Measurements from ENCODE around the gene GLMN.
"Not testable (repeated sequence)": the region's sequence is repeated elsewhere in the genome, so short reads cannot be mapped to it uniquely, and the experiment has no call there.

The GLMN gene

DNA sequence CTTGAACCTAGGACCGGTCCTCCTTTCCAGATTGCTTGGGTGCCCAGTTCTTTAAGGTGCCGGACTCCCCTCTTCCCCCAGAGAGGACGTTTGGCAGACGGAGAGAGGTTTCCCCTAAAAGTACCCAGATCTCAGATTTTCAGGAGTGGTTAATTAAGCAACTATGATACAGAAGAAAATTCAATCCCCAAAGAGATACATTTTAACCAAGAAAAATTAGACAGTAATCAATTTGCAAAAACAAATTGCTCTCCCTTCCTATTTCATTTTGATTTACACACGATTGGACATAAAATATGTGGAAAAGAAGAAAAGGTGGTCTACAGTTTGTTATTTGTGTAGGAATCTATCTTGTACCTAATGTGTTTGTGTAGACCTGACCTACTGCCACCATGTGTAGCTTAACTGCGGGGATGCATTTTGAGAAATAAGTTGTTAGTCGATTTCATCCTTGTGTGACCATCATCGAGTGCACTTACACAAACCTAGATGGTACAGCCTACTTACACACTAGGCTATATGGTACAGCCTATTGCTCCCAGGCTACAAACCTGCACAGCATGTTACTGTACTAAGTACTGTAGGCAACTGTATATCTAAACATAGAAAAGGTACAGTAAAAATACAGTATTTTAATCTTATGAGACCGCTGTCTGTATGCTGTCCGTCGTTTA, 827 bp upstream of the GLMN start:
- no peak for DNase-seq

DNA sequence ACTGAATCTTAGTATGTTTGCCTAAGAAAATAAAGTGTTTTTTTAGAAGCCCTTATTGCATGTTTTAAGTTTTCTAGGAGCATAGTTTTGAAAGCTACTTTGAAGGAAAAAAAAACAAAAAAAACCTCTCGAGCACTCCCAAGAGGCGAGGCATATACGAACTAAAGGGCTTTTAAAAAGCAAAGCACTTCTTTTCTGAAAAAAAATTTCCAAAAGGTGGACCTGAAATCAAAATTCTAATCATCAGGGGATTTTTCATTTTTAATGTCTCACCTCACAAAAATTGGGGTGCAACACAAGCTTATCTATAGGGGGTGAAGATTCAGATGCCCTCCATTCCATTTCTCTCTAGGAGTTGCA, 594 bp downstream of the GLMN start:
- peak; percentile 11 for DNase-seq

DNA sequence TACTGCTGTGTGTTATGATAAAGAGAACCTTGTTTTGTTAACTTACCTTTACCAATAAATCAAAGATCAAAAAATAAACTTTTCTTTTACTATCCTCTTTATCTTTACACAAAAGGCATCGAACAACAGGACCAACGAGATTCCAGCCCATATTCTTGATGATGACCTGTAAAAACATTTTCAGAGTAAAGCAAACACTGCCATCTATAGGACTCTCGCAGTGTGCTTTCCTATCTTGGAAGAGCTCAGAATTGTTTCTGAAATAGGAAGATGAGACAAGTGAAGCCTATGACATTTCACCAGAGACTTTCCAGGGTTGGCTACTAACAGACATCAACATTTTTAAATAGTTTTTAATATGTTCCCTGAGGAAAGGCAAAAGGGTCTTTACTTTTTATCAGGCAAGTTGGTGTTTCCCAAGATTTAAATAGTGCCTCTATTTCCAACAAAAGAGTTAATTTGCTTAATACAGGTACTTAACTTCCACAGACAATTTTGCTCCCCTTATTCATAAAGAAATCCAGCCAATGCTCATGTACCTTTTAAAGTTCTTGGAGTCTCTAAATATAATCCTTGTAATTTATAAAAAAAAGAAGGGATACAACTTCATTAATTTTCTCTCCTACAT, 7.3 kb downstream of the GLMN start:
- peak; percentile 62 for DNase-seq

DNA sequence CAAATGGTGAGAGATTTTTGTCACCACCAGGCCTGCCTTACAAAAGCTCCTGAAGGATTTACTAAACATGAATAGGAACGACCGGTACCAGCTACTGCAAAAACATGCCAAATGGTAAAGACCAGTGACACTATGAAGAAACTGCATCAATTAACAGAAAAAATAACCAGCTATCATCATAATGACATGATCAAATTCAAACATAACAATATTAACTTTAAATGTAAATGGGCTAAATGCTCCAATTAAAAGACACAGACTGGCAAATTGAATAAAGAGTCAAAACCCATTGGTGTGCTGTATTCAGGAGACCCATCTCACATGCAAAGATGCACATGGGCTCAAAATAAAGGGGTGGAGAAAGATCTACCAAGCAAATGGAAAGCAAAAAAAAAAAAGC, 17.4 kb downstream of the GLMN start:
- not testable (repeated sequence) for DNase-seq

DNA sequence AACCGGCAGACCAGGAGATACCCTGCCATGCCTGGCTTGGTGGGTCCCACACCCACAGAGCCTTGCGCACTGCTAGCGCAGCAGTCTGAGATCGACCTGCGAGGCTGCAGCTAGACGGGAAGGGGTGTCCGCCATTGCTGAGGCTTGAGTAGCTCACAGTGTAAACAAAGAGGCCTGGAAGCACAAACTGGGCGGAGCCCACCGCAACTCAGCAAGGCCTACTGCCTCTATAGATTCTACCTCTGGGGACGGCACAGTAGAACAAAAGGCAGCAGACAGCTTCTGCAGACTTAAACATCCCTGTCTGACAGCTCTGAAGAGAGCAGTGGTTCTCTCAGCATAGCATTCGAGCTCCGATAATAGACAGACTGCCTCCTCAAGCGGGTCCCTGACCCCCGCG, 19.0 kb downstream of the GLMN start:
- DNase-seq = not testable (repeated sequence)

DNA sequence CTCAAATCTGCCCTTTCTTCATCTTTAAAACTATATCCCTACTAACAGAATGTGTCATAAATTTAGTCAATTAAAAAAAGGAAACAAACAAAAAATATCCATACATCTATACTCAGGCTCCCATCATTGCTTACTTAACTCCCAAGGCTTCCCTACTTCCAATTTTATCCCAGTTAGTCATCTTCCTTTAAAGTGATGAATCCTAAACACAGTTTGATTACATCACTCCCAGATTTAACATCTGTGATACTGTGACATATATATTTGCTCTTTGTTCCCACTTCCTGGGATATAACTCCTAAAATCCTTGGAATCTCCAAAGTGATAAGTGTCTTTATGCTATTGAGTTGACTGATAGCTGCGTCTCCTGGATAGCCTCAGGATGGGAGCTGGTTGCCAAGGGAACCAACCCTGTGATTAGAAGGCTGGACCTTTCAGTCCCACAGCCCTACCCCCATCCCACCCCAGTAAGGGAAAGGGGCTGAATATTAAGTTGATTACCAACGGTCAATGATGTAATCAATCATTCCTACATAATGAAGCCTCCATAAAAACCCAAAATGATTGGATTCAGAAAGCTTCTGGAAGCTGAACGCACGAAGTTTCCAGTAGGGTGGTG, 21.6 kb downstream of the GLMN start:
- peak; percentile 83 for DNase-seq

DNA sequence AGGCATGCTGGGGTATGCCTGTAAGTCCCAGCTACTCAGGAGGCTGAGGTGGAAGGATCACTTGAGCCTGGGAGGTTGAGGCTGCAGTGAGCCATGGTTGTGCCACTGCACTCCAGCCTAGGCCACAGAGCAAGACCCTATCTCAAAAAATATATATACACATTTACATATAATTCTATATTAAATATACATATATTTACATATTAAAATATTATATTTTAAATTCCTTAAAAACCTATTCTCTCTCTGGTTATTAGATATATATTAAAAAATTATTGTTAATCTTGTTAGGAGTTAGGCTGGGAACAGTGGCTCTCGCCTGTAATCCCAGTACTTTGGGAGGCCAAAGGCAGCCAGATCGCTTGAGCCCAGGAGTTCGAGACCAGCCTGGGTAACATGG, 22.7 kb downstream of the GLMN start:
- DNase-seq = no peak

DNA sequence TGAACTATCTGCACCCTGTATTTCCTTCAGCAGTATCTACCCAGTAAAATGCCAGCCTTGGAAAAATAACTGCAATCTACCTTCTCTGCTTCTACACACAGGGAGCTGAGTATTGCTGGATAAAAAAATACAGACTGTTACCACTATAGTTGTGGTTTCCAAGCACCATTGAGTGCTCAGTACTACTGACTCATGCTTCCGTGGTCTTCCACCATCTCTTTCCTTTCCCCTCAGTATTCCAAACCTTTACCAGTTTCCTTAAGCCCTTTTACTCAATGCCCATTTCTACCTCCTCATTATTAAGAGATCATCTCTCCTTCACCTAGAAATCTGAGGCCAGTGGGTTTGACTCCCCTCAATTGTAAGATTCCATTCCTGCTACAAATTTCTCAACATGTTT, 23.8 kb downstream of the GLMN start:
- DNase-seq = peak; percentile 15

DNA sequence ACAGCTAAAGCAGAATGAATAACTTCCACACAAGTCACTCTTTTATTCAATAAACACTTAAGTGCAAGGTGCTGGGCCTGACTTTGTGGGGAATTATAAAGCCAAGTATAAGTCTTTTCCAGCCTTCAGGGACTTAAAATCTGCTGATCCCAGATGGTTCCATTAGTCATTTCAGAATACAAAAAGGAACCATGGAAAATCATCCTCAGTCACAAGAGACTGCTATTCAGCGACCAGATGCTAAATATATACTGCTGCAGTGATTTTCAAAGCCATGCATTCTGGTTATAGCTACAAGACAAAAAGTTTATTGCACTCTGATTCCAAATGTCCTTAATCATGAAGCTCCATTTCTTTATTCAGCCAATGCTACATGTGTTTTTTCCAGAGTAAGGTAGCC, 25.7 kb downstream of the GLMN start:
- no peak for DNase-seq

DNA sequence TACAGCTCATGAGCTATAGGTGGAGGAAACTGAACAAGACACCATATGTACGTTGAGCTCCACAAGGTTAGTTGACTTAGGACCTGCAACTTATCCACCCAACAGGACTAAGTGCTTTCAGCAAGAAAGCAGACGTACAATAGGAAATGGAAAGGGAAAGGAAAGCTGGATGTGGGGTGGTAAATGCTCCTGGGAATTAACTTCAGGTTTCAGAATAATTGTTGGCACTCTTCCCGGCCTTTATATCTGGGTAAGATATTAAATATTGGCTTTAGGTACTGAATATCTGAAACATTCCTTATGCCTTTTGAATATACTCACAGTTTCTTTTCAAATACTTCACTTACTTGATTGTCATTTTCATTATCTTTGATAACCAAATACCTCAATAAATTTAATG, 36.3 kb downstream of the GLMN start:
- no peak for DNase-seq

DNA sequence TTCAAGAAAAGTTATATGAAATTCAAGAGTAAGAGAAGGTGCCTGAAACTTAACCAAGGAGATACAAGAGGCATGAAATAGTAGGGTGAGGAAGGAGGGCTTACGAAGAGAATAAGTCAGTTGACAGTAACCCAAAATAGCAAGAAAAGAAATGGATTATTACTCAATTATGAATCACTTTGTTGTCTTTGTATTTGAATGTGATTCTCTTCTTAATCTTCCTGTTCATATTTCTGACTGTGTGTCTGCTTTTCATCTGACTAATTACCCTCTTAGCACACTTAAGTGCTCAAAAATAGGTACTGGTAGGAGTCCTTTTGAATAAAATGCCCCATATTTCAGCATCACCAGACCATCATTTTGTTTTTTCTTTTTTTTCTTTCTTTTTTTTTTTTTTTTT, 39.4 kb downstream of the GLMN start:
- no peak for DNase-seq

DNA sequence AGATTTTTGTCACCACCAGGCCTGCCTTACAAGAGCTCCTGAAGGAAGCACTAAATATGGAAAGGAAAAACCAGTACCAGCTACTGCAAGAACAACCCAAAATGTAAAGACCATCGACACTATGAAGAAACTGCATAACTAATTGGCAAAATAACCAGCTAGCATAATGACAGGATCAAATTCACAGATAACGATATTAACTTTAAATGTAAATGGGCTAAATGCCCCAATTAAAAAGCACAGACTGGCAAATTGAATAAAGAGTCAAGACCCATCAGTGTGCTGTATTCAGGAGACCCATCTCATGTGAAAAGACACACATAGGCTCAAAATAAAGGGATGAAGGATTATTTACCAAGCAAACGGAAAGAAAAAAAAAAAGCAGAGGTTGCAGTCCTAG, 44.1 kb downstream of the GLMN start:
- not testable (repeated sequence) for DNase-seq

DNA sequence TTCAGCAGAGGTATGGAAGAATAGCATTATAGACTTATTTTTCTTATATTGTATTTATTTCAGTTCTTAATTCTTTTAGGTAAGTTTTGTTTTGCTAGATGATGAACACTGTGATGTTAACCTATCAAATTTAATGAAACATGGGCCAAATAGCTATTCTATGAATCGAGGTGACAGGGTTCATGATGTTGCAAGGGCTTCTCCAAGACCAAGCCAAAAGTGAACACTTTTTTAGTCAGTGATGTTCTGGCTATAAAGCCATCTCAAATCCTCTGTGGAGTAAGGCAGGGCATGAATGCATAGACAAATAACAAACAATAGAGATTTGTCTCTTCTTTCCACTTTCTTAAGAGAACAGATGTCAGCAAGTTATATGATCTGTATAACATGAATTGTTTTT, 54.4 kb downstream of the GLMN start:
- no peak for DNase-seq

DNA sequence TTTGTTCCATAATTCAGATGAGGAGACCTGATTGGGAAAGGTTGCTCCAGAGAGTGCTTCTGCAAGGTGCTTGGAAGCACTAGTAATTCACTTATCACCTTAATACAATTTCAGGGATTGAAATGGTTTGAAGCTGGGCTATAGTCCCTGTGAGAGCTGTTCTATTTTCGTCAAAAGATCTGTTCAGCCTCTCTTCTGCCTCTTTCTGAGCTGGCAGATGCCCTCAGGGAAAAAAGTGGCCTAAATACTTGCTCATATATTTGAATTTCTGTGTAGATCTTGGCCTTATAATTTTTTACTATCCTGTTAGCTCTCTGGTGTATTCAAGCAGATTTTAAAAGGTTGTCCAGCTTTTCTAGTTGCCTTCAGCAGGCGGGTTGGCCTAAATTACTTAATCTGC, 58.8 kb downstream of the GLMN start:
- no peak for DNase-seq

DNA sequence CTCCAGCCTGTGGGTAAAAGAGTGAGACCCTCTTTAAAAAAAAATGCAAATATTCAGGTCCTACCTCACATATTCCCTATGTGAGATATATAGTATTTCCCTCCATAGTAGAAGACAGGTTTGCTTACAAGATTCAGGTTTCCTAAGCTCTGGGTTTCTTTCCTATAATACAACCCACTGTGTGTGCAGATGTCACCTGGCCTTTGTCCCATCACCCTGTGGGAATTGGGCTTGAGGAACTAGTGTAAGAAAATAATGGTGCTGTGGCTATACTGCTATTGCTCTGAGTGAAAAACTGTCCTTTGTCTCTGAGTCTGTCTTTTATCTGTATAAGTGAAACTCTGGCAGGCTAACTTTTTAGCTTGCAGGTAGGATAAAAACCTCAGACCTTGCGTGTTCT, 68.1 kb downstream of the GLMN start:
- no peak for DNase-seq

DNA sequence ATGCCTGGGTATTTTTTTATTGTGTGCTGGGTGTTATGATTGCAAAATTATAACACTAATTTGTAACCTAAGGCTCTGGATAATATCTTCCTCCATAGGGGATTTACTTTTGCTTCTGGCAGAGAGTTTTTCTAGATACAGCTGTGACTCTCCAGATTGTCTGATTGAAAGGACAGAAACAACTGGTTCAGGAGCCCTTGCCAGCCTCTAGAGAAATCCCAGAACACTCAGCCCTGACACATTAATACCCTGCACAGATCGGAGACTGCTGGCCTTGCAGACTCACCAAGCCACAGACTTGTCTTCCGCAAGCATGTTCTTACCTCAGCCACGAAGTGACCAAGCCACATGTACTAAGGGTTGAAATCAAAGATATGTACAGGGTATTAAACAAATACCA, 70.4 kb downstream of the GLMN start:
- no peak for DNase-seq

DNA sequence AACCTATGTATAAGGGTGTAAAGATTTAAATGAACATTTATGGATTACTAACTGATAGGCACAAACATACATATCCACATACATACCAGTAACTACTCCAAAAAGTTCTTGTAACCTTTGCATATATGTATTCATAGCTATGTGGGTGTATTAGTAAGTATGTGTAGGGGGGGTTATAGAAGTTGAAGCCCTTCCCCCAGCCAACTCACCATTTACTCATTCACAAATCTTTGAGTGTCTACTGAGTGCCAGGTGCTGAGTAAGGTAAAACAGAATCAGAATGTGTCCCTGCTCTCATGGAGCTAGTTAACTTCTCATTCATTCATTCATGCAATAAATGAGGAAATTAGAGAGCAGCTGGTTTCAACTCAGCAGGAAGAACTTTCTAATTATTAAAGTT, 79.8 kb downstream of the GLMN start:
- no peak for DNase-seq

DNA sequence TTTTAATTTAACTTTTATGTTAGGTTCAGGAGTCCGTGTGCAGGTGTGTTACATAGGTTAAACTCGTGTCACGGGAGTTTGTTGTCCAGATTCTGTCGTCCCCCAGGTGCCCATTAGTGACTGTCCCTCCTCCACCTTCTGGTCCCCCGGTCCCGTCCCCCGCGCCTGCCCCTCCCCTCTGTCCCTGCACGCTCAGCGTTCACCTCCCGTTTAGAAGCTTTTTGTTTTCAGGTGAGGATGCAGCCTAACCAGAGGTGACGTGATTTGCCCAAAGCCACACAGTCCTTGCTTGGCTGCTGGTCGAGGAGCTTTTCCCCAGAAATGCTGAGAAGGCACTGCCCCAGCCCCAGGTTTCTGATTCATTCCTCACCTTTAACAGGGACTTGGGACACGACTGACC, 80.2 kb downstream of the GLMN start:
- no peak for DNase-seq

DNA sequence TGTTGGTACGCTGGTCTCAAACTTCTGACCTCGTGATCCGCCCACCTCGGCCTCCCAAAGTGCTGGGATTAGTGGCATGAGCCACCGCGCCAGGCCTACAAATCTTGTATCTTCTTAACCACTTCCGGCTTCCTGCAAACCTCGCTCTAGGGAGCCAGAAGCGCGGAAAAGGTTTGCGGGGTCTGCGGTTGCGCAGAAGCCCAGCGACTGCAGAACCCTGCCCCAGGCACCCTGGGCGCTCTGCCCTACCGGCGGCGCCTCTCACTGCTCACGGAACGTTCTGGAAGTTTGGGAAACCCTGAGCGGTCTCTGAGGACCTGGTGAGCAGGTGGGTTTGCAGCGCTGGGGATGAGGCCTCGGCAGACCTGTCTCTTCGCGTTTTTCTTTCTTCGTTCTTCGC, 81.1 kb downstream of the GLMN start, which contains the start of gene C1orf146:
Gene C1orf146, plus strand, starts transcription at position 195 of the 400 bp plus-strand sequence. CDS start 13,506 bp downstream, outside the sequence.
- DNase-seq = no peak

DNA sequence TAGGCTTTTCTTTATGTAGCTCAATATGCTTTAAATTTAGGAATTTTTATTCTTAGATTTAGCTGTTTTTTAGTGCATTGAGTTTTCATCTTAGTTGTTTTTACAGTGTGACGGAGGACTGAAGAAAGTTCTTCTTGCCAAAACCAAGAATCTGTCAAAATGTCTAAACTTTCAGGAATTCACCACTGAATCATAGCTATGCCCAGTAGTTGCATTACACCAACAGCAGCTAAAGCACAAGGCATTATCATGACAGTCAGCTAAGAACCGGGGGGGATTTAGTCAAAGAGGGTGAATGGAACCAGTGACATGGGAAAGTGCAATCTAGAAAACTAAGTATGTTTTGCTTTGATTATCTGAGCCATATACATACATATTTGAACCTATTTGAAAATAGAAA, 87.6 kb downstream of the GLMN start:
- DNase-seq = peak; percentile 68

DNA sequence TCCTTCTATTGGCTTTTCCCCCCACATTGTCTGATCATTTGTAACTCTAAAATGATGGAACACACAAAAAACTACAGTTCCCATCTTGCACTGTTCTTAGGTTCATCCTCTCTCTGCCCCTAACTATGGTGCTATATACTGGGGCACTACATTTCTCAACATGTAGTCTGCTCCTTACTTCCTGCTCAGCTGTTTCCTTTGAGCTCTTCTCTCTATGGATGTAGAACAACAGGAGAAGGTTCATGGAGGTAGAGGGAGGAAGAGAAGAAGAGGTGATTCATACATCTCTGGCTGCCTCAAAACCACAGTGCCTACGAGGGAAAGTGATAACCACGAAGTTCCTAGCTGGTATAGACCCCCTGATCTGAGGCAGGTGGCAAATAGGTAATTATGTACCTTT, 88.1 kb downstream of the GLMN start:
- DNase-seq = peak; percentile 4

DNA sequence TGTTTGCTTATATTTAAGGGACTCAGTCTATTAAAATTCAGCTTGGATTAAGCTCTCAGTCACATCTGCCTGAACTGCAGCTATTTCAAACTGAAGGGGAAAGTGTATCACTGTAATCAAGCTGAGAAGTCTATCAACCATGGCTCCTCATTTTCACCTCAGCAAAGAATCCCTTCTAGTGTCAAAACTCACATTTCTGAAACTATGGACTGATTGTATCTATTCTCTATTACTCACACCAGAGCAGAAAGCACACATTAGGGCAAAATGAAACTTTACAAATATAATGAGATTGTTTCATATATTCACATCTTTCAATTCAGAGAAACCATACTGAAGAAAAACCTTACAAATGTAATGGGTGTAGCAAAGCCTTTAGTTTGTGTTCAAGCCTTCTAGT, 95.7 kb downstream of the GLMN start:
- DNase-seq = no peak

DNA sequence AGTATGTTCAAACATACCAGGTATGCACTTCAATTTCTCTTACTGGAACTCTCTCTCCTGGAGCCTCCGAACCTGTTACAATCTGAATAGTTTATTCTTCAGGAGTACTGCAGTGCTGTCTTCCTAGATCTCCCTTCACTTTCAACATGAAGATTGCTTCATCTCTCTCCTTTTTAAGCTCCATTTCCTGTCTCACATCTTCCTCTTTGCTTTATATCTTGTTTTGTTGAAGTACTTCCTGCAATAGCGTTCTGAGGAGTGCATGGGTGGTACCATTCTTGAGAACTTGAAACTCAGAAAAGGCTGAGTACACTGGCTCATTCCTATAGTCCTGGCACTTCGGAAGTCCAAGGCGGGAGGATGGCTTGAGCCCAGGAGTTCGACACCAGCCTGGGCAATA, 96.8 kb downstream of the GLMN start:
- no peak for DNase-seq

All from fibroblast of skin of scalp (primary cell).